GM04503 (cell line): ENCODE results near the gene ATP11A.
"Not testable (repeated sequence)": the region's sequence is repeated elsewhere in the genome, so short reads cannot be mapped to it uniquely, and the experiment has no call there.

Experiments
- DNase-seq: peaks from one replicate; pipeline ENCODE4 v3.0.0-alpha.2; 2012; ENCODE audit warnings: low read depth

ATP11A gene

GRCh38 chr13:112840472-112841302 lies 150.8 kb downstream of the ATP11A start:
- no peak for DNase-seq

- DNase-seq, result not testable (repeated sequence)
Observed at GRCh38 chr13:112841303-112842015, 151.6 kb downstream of the ATP11A start.

DNA sequence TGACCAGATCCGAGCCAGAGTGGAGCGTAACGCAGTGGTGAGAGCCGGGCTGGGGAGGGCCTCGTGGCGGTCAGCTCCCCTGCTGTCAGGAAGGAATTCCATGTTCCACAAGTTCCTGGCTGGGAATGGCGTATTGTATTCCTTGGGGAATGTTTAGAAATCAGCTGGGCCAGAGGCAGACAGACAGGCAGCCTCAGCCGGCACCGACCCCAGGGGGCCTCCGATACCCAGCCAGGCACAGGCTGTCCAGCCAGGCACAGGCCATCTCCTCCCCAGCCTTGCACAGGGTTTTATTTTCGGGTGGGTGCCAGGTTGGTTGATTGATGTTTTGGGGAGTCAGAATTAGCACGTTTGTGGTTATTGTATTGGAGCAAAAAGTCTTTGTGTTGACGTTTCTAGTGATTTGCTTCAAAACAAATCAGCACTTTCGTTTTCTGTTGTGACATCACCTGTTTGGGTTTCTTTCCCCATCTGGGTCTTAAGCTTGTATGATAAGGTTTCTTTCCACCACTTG lies 152.6 kb downstream of the ATP11A start:
- no peak for DNase-seq

DNA sequence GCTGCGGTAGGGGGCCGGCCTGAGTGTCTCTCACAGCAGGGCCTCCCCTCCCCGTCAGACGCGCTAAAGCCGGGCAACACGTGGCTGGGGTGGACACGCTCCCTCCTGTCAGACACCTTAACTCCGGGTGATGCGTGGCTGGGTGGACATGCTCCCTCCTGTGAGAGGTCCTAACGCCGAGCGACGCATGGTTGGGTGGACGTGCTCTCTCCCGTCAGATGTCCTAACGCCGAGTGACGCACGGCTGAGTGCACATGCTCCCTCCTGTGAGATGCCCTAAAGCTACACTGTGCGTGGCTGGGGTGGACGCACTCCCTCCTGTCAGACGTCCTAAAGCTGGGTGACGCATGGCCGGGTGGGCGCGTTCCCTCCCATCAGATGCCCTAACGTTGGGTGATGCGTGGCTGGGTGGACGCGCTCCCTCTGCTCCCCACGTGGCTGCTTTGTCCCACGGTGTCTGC lies 153.1 kb downstream of the ATP11A start:
- DNase-seq, result no peak

DNA sequence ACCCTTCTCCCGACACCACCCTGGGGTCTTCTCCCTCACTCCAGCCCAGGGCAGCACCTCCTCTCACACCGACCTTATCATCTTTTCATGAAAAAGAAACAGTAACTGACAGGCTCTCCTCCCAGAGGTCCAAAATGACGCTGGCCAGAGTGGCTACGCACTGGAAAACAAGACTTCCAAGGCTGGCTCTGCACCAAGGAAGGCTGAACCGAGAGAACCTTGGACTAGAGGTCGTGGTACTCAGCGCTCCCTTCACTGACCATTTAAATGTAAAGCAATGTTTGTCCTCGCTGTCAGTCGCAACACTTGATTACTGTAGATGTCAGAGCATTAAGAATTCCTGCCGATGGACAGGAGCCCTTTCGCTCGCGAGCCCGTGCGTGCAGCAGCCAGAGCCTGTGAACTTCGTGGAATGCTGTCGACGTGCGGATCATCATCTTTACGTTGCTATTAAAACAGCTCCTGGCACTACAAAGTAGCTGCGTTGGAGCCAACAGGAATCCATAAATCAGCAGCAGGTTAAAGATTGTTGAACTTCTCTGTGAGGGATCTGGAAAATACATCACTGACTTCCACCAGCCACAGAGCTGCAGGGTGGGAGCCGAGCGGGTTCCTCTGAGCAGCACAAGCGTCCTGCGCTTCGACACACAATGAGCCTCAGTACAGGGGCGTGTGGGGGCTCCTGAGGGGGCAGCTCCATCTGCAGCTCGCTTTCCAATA lies 153.7 kb downstream of the ATP11A start:
- DNase-seq, result no peak

GRCh38 chr13:112844411-112844810 lies 154.6 kb downstream of the ATP11A start:
- DNase-seq, result no peak

- DNase-seq, result no peak
Observed at GRCh38 chr13:112844879-112845278, 155.0 kb downstream of the ATP11A start.

DNA sequence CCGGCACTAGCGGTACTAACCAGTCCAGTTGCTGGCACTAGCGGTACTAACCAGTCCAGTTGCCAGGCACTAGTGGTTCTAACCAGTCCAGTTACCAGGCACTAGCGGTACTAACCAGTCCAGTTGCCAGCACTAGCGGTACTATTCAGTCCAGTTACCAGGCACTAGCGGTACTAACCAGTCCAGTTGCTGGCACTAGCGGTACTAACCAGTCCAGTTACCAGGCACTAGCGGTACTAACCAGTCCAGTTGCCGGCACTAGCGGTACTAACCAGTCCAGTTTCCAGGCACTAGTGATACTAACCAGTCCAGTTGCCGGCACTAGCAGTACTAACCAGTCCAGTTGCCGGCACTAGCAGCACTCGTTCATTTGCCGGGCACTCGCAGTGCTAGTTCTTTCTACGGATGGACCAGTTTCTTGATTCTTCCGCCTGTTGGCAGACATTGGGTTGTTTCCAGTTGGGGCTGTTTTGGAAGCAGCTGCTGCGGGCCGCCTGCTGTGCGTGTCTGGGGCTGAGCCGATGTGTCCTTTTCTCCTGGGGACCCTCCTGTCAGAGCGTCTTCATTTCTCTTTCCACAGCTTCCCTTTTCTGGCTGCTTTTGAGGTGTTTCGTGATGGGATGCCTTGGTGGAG lies 155.8 kb downstream of the ATP11A start:
- DNase-seq, result no peak

- no peak for DNase-seq
Observed at GRCh38 chr13:112846411-112847115, 156.7 kb downstream of the ATP11A start.

DNA sequence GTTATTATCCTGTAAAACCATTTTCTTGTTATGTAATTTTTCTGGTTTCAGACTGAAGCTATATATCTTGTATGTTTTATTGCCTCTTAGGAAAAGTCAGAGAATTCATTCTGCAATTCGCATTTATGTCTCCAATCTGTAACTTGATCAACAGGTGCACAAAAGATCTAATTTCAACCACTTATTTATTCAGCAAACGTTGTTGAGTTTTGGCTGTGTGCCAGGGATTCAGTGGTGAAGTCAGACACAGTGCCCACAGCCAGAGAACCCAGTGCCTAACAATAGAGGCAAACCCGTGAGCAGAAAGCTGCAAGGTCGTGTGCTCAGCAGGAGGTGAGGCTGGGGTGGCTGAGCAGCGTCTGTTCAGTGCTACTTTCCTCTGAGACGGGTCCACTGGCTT lies 159.7 kb downstream of the ATP11A start:
- DNase-seq, result no peak

DNA sequence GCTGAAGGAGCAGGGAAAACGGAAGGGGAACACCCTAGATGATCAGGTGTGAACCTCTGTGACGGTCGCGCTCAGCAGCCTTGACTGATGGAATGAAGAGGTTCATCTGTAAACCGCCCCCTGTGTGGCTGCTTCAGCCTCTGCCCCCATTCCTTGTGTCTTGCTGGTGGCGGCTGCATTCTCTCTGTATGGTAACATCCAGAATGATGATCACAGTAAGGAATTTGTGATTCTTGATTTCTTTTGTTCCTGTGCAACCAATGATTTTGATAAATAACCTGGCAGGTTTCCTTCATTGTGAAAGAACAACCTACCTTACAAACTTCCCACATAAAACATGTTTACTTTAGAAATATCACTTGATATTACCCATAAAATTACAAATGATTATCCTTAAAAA lies 160.4 kb downstream of the ATP11A start:
- DNase-seq, result no peak

DNA sequence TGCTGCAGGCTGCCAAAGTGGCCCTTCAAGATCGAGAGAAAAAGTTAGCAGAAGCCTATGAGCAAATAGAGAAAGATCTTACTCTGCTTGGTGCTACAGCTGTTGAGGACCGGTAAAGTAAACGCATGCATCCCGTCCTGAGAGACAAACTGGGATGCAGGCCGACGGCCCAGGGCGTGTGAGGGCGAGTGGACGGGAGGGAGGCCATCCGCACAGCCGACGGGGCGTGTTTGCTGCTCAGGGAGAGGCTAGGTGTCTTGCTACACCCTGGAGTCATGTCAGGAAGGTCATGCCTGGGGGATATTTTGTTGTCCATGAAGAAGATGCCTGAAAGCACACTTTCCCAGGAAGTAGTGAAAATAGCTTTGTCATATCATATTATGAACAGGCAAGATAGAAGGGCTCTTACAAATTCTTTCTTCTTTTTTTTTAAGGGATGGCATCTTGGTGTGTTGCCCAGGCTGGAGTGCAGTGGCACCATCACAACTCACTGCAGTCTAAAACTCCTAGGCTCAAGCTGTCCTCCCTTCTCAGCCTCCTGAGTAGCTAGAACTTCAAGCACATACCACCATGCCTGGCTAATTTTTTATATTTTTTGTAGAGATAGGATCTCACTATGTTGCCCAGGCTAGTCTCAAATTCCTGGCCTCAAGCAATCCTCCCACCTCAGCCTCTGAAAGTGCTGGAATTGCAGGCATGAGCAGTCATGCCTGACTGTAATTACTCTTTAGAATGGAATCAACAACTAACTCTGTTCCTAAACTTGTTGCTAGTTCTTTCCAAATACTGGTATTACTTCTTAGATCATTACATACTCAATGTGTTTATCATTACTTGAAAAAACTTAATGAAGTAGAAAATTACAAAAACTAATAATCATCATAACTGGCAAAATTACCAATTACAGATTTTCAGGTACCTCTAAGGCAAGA lies 161.5 kb downstream of the ATP11A start:
- no peak for DNase-seq

- DNase-seq, result no peak
Observed at GRCh38 chr13:112852392-112852791, 162.6 kb downstream of the ATP11A start.

GRCh38 chr13:112852808-112853207 lies 163.0 kb downstream of the ATP11A start:
- no peak for DNase-seq

DNA sequence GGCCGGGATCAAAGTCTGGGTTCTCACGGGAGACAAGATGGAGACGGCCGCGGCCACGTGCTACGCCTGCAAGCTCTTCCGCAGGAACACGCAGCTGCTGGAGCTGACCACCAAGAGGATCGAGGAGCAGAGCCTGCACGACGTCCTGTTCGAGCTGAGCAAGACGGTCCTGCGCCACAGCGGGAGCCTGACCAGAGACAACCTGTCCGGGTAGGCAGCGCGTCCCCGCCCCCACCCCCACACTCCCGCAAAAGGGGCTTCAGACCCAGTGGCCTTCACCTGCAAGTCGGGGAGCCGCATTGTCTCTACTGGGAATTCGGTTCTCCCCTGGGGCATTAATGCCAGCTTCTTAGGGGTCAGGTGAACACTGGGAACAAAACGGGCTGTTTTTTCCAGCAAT lies 164.5 kb downstream of the ATP11A start:
- DNase-seq, result no peak

DNA sequence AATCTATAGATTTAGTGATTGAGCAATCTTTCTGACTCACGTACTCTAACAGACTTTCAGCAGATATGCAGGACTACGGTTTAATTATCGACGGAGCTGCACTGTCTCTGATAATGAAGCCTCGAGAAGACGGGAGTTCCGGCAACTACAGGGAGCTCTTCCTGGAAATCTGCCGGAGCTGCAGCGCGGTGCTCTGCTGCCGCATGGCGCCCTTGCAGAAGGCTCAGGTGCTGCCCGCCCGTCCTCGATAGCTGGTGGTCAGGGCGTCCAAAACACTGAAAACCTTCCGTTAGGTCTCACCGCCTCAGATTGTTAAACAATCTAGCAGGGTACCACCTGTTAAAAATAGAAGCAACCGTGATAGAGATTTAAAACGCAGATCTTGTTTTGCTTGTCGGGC lies 166.0 kb downstream of the ATP11A start:
- DNase-seq, result no peak

- no peak for DNase-seq
Observed at GRCh38 chr13:112857914-112858490, 168.2 kb downstream of the ATP11A start.

DNA sequence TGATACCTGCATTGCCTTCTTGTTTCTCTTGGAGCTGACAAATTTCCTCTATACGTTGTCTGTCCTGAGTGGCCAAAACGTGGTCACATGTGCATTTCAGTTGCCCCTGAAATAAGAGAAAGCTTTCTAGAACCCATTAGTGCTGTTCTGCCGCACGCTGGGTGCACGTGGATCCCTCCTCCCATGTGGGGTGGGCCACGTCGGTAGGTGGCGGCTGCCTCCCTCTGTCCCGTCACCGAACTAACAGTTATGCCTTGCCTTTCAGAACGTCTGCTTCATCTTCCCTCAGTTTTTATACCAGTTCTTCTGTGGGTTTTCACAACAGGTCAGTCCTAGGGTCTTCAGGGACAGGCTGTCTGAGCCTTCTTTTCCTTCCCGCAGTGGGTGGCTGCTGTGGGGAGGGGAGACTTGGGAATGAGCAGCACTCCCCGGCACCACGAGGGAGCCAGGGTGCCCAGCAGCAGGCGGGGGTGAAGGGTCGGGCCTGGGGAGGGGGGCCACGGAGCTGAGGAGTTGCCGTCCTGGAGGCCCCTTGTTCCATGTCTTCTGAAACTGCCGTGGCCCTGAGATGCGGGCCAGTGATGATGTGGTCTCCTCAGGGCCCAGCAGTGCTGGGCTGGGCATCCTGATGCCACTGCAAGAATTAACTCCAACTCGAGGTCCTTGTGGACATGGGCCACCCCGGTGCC lies 169.4 kb downstream of the ATP11A start:
- DNase-seq, result no peak

DNA sequence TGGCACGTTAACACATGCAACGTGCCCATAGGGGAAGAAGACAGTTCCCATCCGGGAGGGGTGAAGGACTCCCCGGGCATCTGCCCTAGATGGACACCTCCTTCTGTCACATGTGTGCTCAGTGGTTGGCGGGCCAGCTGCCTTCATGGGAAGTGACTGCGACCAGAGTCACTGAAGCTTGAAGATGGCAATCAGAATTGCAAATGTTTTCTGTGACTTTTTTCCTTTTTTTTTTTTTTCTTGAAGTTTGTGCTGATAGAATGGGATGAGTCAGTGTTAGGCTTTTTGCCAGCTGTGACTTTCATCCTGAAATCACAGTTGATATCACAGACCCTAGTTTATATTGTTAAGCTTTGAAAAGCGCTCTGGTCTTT lies 170.0 kb downstream of the ATP11A start:
- no peak for DNase-seq
